Testis (tissue), 3 donors: Measurements from ENCODE around the gene SCN3A. TPM values are rescaled to one million over a fixed set of nuclear protein-coding genes. Genes with fewer than 3 reads are reported as not detected.

Experiments
- DNase-seq: peaks from one replicate; pipeline ENCODE4 v3.0.0-alpha.2; 2019
- H3K27ac ChIP-seq, 2 donors: fragments of 200-600 bp; sonication (generic); one replicate each; pipeline ENCODE4 v1.5.1; 2019
- H3K27me3 ChIP-seq: fragments of 200-600 bp; sonication (generic); one replicate; pipeline ENCODE4 v1.5.1; 2019
- H3K36me3 ChIP-seq: fragments of 200-600 bp; sonication (generic); one replicate; pipeline ENCODE4 v1.5.1; 2017; ENCODE audit warnings: low read depth; ENCODE audit errors: missing control alignments
- H3K4me1 ChIP-seq: fragments of 200-600 bp; sonication (generic); one replicate; pipeline ENCODE4 v1.5.1; 2019
- H3K4me3 ChIP-seq, 2 donors: fragments of 200-600 bp; sonication (generic); one replicate each; pipeline ENCODE4 v1.5.1; 2017 to 2019
- H3K9me3 ChIP-seq: fragments of 200-600 bp; sonication (generic); one replicate; pipeline ENCODE4 v1.5.1; 2017
- POLR2A ChIP-seq: fragments of 450-650 bp; IDR thresholded peaks from one replicate; pipeline ENCODE4 v1.6.1; 2017; ENCODE audit warnings: antibody characterized with exemption, mild to moderate bottlenecking, moderate library complexity
- WGBS, 2 donors: methylation state at CpG; one replicate each; pipeline ENCODE4 v1.1.5; 2018; 5-methylcytosine and 5-hydroxymethylcytosine counted together
- intact Hi-C: fragments of 100-400 bp; cut with DNase I; formaldehyde crosslinking; loops from one replicate; pipeline ENCODE4 v1.15.1; 2023; ENCODE audit warnings: low total_unique reads
- polyA plus RNA-seq: library from polyadenylated mRNA; stranded (reverse); fragments of 350-450 nt; fragmentation: Illumina TruSeq; extraction: RNeasy Lipid Tissue Mini Kit (QIAGEN cat#74804); gene quantifications from one replicate; pipeline ENCODE4 v1.2.3, GENCODE V29; 2014; ENCODE audit warnings: low read depth, low replicate concordance; ENCODE audit not compliant: insufficient read depth
- total RNA-seq, 2 donors: library from RNA; depleted of rRNA; stranded (reverse); fragments of >200 nt; gene quantifications; one replicate each; pipeline ENCODE4 v1.2.3, GENCODE V29; 2016
- TF ChIP-seq, protein P1 (sequence below), 3 experiments: fragments of 450-650 bp in 2 of 3; fragments of 200-600 bp in 1 of 3; sonication (generic) in 1 of 3; IDR thresholded peaks; one replicate each; pipeline ENCODE4 v1.5.1; 2016 to 2019; ENCODE audit warnings: antibody characterized with exemption in 3 of 3, mild to moderate bottlenecking in 2 of 3, moderate library complexity in 1 of 3

The SCN3A gene
- total and polyA plus RNA-seq, 3 donors from 2014 or later: 3.7 to 6.9 (median 6.3) TPM

DNA sequence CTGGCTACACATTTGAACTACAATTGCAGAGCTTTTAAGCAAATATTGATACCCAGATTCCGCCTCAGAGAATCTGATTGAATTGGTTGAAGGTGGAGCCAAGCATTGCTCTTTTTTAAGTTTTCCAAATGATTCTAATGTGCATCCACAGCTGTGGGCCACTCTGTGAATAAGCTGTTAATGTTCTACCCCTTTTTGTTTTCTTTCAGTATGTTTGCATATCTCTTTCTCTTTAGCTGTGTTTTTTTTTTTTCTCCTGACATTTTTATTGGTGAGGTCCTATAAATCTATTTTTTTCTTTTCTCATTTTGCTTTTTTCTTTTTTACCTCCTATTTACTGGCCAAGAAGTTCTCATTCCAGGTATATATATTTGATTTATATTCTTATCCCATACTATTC, 6.5 kb downstream of the SCN3A start:
- TF ChIP-seq POLR2A: no peak
- TF ChIP-seq, protein P1, sequence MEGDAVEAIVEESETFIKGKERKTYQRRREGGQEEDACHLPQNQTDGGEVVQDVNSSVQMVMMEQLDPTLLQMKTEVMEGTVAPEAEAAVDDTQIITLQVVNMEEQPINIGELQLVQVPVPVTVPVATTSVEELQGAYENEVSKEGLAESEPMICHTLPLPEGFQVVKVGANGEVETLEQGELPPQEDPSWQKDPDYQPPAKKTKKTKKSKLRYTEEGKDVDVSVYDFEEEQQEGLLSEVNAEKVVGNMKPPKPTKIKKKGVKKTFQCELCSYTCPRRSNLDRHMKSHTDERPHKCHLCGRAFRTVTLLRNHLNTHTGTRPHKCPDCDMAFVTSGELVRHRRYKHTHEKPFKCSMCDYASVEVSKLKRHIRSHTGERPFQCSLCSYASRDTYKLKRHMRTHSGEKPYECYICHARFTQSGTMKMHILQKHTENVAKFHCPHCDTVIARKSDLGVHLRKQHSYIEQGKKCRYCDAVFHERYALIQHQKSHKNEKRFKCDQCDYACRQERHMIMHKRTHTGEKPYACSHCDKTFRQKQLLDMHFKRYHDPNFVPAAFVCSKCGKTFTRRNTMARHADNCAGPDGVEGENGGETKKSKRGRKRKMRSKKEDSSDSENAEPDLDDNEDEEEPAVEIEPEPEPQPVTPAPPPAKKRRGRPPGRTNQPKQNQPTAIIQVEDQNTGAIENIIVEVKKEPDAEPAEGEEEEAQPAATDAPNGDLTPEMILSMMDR (IDR thresholded peaks at IDR 0.05): no peak
- DNase-seq: no peak
- Histone ChIP-seq H3K4me3 (no peak overlapping the region), H3K4me1 (no peaks in the 10 kb centered on the region), H3K27me3 (no peaks in the 10 kb centered on the region), H3K9me3 (no peaks in the 10 kb centered on the region), H3K36me3 (no peaks in the 10 kb centered on the region), H3K27ac (no peak overlapping the region)
- WGBS, 2 donors: 97% methylated on average over 1 of the region's 1 CpG
- intact Hi-C loops: no loop called here

DNA sequence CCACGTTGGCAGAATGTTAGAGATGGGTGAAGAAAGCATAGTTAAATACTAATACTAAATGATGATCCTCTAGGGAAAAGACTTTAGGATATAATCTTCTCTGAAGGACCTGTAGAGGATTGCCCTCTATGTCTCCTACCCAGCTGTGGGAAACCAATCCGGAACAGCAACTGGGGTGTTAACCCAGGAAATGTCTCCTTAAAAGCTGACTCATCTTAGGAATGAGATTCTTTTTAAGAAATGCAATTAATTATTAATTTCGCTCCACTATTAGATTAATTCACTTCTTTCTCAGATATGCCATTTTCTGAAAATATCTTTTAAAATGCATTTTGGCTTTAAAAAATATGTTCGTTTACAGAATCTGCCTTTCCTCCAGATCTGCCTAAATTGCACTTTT, 7.4 kb downstream of the SCN3A start:
- Histone ChIP-seq H3K4me1 (no peaks in the 10 kb centered on the region), H3K4me3 (no peak overlapping the region), H3K36me3 (no peaks in the 10 kb centered on the region), H3K27ac (no peak overlapping the region), H3K27me3 (no peaks in the 10 kb centered on the region), H3K9me3 (no peaks in the 10 kb centered on the region)
- no peak for DNase-seq
- TF ChIP-seq, protein P1 (IDR thresholded peaks at IDR 0.05): no peak
- TF ChIP-seq POLR2A: no peak
- WGBS, 2 donors: 80 to 83% methylated on average over 4 of the region's 4 CpGs
- intact Hi-C loops: no loop called here

DNA sequence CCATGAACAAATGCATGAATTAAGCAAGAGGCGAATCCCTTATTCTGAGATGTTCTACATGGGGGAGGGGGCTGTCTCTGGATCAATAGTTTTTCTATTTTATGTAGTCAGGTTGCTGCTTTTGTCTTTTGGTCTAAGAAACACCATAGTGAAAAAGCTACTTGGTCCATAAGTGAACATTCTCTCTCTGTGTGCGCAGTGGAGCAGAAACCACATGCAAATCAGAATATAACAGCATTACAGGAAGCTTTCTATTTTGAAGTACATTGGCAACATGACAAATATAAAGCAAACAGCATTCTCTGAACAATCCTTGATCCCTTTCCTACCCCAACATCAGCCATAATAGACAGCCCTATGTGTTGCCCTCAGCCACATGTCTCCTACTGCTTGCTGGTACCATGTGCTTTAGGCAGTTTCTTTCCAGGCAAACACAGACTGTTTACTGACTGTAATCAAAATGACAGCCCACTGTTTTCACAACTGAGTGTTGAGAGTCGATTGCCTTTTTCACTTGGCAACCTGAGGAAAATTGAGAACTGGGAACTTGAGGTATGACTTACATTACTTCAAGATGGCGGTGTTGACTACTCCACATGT, 10.6 kb downstream of the SCN3A start:
- no peaks in the 10 kb centered on the region for H3K4me1 ChIP-seq
- TF ChIP-seq POLR2A: no peak
- TF ChIP-seq, protein P1 (IDR thresholded peaks at IDR 0.05): no peak
- no peaks in the 10 kb centered on the region for H3K9me3 ChIP-seq
- H3K27ac ChIP-seq: no peak overlapping the region
- no peak for DNase-seq
- no peaks in the 10 kb centered on the region for H3K27me3 ChIP-seq
- WGBS, 2 donors: 84 to 89% methylated on average over 4 of the region's 4 CpGs
- intact Hi-C loops: no loop called here
- no peaks in the 10 kb centered on the region for H3K36me3 ChIP-seq
- H3K4me3 ChIP-seq: no peak overlapping the region

DNA sequence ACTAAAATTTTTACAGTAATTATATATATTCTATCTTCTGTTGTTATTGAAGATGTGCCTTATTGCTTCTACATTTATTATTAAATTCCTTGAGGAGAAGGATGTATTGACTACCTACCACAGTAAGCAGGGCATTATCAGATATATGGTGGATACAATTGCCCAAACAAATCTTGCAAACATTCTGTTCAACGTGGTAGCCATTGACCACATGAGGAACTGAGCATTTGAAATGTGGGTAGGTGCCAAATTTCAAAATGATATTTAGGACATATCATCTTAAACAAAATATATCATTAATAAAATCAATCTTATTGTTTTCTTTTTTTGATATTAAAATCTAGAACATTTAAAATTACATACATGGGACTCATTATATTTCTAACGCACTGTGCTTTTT, 11.1 kb downstream of the SCN3A start:
- WGBS, 2 donors: 83 to 85% methylated on average over 2 of the region's 2 CpGs
- no peak for DNase-seq

More for the DNA sequence above, 11.1 kb downstream of the SCN3A start:
- intact Hi-C loops: no loop called here
- Histone ChIP-seq H3K4me1 (no peaks in the 10 kb centered on the region), H3K4me3 (no peak overlapping the region), H3K36me3 (no peaks in the 10 kb centered on the region), H3K27me3 (no peaks in the 10 kb centered on the region), H3K9me3 (no peaks in the 10 kb centered on the region), H3K27ac (no peak overlapping the region)
- TF ChIP-seq, protein P1 (IDR thresholded peaks at IDR 0.05): no peak
- TF ChIP-seq POLR2A: no peak
